CD8-positive, alpha-beta memory T cell (primary cell): Measurements from ENCODE around the gene RPS27A. TPM values are rescaled to one million over a fixed set of nuclear protein-coding genes. Genes with fewer than 3 reads are reported as not detected.
"Not testable (repeated sequence)": the region's sequence is repeated elsewhere in the genome, so short reads cannot be mapped to it uniquely, and the experiment has no call there.

Source experiments
- CTCF ChIA-PET: fragments of 350-600 bp; sonication (Branson Sonifier 250); formaldehyde crosslinking; loops from one replicate; lab custom pipeline; 2021; ENCODE audit warnings: antibody characterized with exemption; lab: Charles Lee
- POLR2A ChIA-PET: fragments of 350-600 bp; sonication (Branson Sonifier 250); formaldehyde crosslinking; loops from one replicate; lab custom pipeline; 2021; ENCODE audit warnings: antibody characterized with exemption; lab: Charles Lee
- DNase-seq, 5 donors: peaks; one replicate each; pipeline versions ENCODE4 v3.0.0 to v3.0.0-alpha.2; 2020 to 2022; ENCODE audit warnings: mixed read lengths in 1 of 5
- H3K27ac ChIP-seq: one replicate; pipeline ENCODE4 v1.7.0; 2013; ENCODE audit warnings: low read depth, mild to moderate bottlenecking, low read length, moderate library complexity
- H3K27me3 ChIP-seq: 2 replicates; pipeline ENCODE4 v1.7.0; 2013; ENCODE audit warnings: low read length, mild to moderate bottlenecking; ENCODE audit not compliant: insufficient read depth, poor library complexity, severe bottlenecking
- H3K36me3 ChIP-seq: 2 replicates; pipeline ENCODE4 v1.7.0; 2013; ENCODE audit warnings: mild to moderate bottlenecking, low read length, moderate library complexity; ENCODE audit not compliant: insufficient read depth
- H3K4me1 ChIP-seq: 2 replicates; pipeline ENCODE4 v1.7.0; 2013; ENCODE audit warnings: mild to moderate bottlenecking, low read length, moderate library complexity; ENCODE audit not compliant: insufficient read depth
- H3K4me3 ChIP-seq: 2 replicates; pipeline ENCODE4 v1.7.0; 2013; ENCODE audit warnings: mild to moderate bottlenecking, low read length
- H3K9me3 ChIP-seq: 2 replicates; pipeline ENCODE4 v1.7.0; 2013; ENCODE audit warnings: mild to moderate bottlenecking, low read length
- H3K27ac Mint-ChIP-seq, 8 donors: one replicate each; pipeline ENCODE4 v1.8.0; 2020 to 2021; ENCODE audit warnings: mixed read lengths in 8 of 8, mild to moderate bottlenecking in 6 of 8, inconsistent platforms in 3 of 8, moderate library complexity in 3 of 8
- H3K27me3 Mint-ChIP-seq, 2 donors: one replicate each; pipeline ENCODE4 v1.8.0; 2020 to 2021; ENCODE audit warnings: mixed read lengths in 2 of 2, mild to moderate bottlenecking in 1 of 2, moderate library complexity in 1 of 2
- H3K36me3 Mint-ChIP-seq, 3 donors: one replicate each; pipeline ENCODE4 v1.8.0; 2020 to 2021; ENCODE audit warnings: mixed read lengths in 3 of 3, inconsistent platforms in 1 of 3, mild to moderate bottlenecking in 1 of 3
- H3K4me1 Mint-ChIP-seq, 3 donors: one replicate each; pipeline ENCODE4 v1.8.0; 2020 to 2021; ENCODE audit warnings: mixed read lengths in 3 of 3, inconsistent platforms in 1 of 3, mild to moderate bottlenecking in 1 of 3
- H3K4me3 Mint-ChIP-seq, 7 donors: one replicate each; pipeline ENCODE4 v1.8.0; 2020 to 2021; ENCODE audit warnings: mixed read lengths in 7 of 7, mild to moderate bottlenecking in 6 of 7, moderate library complexity in 4 of 7, inconsistent platforms in 2 of 7
- H3K9me3 Mint-ChIP-seq, 5 donors: one replicate each; pipeline ENCODE4 v1.8.0; 2020 to 2022; ENCODE audit warnings: mixed read lengths in 5 of 5, mild to moderate bottlenecking in 3 of 5, moderate library complexity in 2 of 5, inconsistent platforms in 1 of 5
- polyA plus RNA-seq: library from polyadenylated mRNA; unstranded; fragments of 300-500 nt; fragmentation: Illumina TruSeq; gene quantifications from one replicate; pipeline ENCODE4 v1.2.3, GENCODE V29; 2021
- total RNA-seq, 2 experiments: library from RNA; stranded (reverse); gene quantifications; one replicate each; pipeline ENCODE4 v1.2.3, GENCODE V29; 2021

The RPS27A gene
- 1,000 to 10,000 TPM; 1,155 to 1,172 TPM for total RNA-seq
- polyA plus RNA-seq: 3,070 TPM

DNA sequence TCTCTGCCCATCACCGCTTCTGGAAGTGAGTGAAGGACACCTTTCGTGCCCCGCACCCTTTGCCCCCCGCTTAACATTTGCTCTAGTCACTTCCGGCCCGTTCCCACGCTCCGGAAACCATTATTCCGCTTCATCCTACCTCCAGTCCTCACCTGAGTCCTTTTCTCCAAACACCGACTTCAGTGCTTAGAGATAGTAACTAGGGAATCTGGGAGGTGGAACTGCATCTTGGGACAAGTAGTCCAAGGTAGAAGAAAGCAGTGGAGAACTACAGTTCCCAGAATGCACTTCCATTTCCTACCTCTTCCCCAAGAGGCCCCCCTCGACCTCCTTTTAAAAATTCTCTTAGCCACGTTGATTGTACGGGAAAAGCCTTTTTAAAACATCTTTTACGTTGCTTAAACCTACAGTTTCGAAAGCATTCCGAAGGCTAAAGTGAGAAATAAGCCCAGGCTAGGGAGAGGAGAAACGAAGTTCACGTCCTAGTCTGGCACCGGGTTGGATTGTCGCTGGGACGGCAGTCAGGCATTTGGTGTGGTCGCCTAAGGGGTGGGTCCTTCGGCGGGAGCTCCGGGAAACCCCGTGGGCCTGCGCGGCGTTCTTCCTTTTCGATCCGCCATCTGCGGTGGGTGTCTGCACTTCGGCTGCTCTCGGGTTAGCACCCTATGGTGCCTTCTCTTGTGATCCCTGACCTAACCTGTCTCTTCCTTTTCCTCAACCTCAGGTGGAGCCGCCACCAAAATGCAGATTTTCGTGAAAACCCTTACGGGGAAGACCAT is at the start of gene RPS27A, which contains the start of gene CLHC1:
TSS of gene RPS27A (plus strand) at position 605 of the 779 bp plus-strand sequence. CDS start at position 742, 137 bp downstream.
TSS of gene CLHC1 (minus strand) at position 210 of the 779 bp plus-strand sequence. CDS start 9,882 bp downstream, outside the sequence.
- peak; percentile 90 to 95 (median 93) for DNase-seq
- Mint-ChIP-seq H3K4me1 (peaks cover 56 to 76% (median 71%) of the 10 kb centered on the region in 3 donors), H3K27me3 (peaks cover 0 to 2% of the 10 kb centered on the region in 2 donors), H3K36me3 (peaks cover 3 to 54% (median 11%) of the 10 kb centered on the region in 3 donors), H3K9me3 (no peaks in the 10 kb centered on the region), H3K4me3 (peak within 1 kb of the TSS; percentile 99 to 100 (median 100)), H3K27ac (peak within 1 kb of the TSS; percentile 97 to 99 (median 98))
- no peaks in the 10 kb centered on the region for H3K9me3 ChIP-seq
- H3K27me3 ChIP-seq: no peaks in the 10 kb centered on the region
- H3K4me1 ChIP-seq: peaks cover 49% of the 10 kb centered on the region
- H3K4me3 ChIP-seq: peak within 1 kb of the TSS; percentile 99
- peaks cover 24% of the 10 kb centered on the region for H3K36me3 ChIP-seq
- CTCF ChIA-PET: interaction anchor here (0.9 to 1.0 kb wide), 2 partner anchors 8 to 12 kb away, joined by 4 to 6 read pairs; no protein-coding TSS in a partner anchor
- POLR2A ChIA-PET: interaction anchor here (0.5 to 1.5 kb wide), 14 partner anchors 9 to 1441 kb away, joined by 3 to 28 read pairs (median 4); partner anchors contain the start of genes CCDC88A, CFAP36, PPP4R3B and RTN4
- peak within 1 kb of the TSS; percentile 91 for H3K27ac ChIP-seq

DNA sequence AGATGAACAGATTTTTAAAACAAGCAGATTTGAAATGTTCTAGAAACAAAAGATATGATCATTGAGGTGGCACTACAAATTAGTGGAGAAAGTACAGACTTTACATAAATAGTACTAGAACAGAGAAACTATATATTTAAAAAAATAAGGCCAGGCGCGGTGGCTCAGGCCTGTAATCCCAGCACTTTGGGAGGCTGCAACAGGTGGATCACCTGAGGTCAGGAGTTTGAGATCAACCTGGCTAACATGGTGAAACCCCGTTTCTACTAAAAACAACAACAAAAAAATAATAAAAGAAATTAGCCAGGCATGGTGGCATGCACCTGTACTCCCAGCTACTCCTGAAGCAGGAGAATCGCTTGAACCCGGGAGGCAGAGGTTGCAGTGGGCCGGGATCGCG is 45.7 kb upstream of the RPS27A start:
- H3K27ac Mint-ChIP-seq, H3K27me3 ChIP-seq, H3K27me3 Mint-ChIP-seq, H3K9me3 ChIP-seq, CTCF ChIA-PET, H3K36me3 ChIP-seq, H3K27ac ChIP-seq, DNase-seq, H3K4me3 Mint-ChIP-seq, H3K4me3 ChIP-seq, H3K4me1 ChIP-seq, H3K9me3 Mint-ChIP-seq, H3K4me1 Mint-ChIP-seq, POLR2A ChIA-PET: not testable (repeated sequence)
- peaks cover 7 to 21% (median 19%) of the 10 kb centered on the region in 3 donors for H3K36me3 Mint-ChIP-seq

DNA sequence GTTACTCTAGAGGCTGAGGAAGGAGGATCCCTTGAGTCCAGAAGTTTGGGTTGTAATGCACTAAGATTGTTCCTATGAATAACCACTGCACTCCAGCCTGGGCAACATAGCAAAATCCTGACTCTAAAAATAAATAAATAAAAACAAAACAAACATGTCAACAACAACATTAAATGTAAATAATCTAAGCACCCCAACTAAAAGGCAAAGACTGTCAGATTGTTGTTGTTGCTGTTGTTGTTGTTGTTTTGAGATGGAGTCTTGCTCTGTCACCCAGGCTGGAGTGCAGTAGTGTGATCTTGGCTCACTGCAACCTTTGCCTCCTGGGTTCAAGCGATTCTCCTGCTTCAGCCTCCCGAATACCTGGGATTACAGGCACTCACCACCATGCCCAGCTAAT is 40.6 kb upstream of the RPS27A start:
- H3K36me3 ChIP-seq, H3K27ac Mint-ChIP-seq, H3K27ac ChIP-seq, H3K9me3 ChIP-seq, H3K27me3 ChIP-seq, H3K4me3 Mint-ChIP-seq, POLR2A ChIA-PET, H3K4me1 ChIP-seq, CTCF ChIA-PET, H3K9me3 Mint-ChIP-seq, H3K27me3 Mint-ChIP-seq, H3K4me3 ChIP-seq, H3K4me1 Mint-ChIP-seq, DNase-seq: not testable (repeated sequence)
- peaks cover 11 to 32% (median 31%) of the 10 kb centered on the region in 3 donors for H3K36me3 Mint-ChIP-seq

DNA sequence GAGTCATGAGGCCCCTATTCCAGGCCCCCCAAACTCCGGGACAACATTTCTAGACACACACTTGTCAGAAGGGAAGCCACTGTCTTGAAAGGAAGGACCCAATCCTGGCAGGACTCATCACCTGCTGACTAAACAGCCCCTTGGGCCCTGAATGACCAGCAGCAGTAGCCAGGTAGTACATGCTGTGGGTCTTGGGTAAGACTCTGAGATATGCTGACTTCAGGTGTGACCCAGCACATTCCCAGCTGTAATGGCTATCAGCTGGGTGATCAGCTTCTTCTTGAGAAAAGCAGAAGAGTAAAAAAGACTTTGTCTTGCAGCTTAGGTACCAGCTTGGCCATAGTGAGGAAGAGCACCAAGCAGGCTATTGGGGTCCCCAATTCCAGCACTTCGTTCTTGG is 36.0 kb upstream of the RPS27A start:
- no peaks in the 10 kb centered on the region for H3K4me1 Mint-ChIP-seq
- DNase-seq: no peak
- Histone ChIP-seq H3K9me3 (no peaks in the 10 kb centered on the region), H3K27ac (no peak overlapping the region), H3K4me3 (no peak overlapping the region), H3K36me3 (no peaks in the 10 kb centered on the region), H3K4me1 (no peaks in the 10 kb centered on the region), H3K27me3 (no peaks in the 10 kb centered on the region)
- peaks cover 11 to 27% (median 16%) of the 10 kb centered on the region in 5 donors for H3K9me3 Mint-ChIP-seq
- peaks cover 21 to 51% (median 49%) of the 10 kb centered on the region in 3 donors for H3K36me3 Mint-ChIP-seq
- no peak overlapping the region for H3K4me3 Mint-ChIP-seq
- ChIA-PET POLR2A (no interaction called here), CTCF (no interaction called here)
- H3K27ac Mint-ChIP-seq: no peak overlapping the region
- H3K27me3 Mint-ChIP-seq: peaks cover 0 to 4% of the 10 kb centered on the region in 2 donors

DNA sequence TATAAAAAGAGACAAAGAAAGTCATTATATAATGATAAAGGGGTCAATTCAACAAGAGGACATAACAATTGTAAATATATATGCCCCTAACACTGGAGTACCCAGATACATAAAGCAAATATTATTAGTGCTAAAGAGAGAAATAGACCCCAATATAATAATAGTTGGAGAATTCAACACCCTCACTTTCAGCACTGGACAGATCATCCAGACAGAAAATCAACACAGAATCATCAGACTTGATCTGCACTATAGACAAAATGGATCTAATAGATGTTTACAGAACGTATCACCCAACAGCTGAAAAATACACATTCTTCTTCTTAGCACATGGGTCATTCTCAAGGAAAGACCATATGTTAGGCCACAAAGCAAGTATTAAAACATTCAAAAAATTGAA is 32.1 kb upstream of the RPS27A start:
- Mint-ChIP-seq H3K4me1 (no peaks in the 10 kb centered on the region), H3K4me3 (no peak overlapping the region), H3K27ac (no peak overlapping the region), H3K27me3 (peaks cover 0 to 4% of the 10 kb centered on the region in 2 donors), H3K9me3 (peaks cover 13 to 33% (median 23%) of the 10 kb centered on the region in 5 donors), H3K36me3 (peaks cover 27 to 67% (median 62%) of the 10 kb centered on the region in 3 donors)
- H3K27ac ChIP-seq: no peak overlapping the region
- no peaks in the 10 kb centered on the region for H3K4me1 ChIP-seq
- ChIA-PET POLR2A (no interaction called here), CTCF (no interaction called here)
- no peaks in the 10 kb centered on the region for H3K9me3 ChIP-seq
- no peaks in the 10 kb centered on the region for H3K36me3 ChIP-seq
- no peaks in the 10 kb centered on the region for H3K27me3 ChIP-seq
- DNase-seq: no peak
- H3K4me3 ChIP-seq: no peak overlapping the region

DNA sequence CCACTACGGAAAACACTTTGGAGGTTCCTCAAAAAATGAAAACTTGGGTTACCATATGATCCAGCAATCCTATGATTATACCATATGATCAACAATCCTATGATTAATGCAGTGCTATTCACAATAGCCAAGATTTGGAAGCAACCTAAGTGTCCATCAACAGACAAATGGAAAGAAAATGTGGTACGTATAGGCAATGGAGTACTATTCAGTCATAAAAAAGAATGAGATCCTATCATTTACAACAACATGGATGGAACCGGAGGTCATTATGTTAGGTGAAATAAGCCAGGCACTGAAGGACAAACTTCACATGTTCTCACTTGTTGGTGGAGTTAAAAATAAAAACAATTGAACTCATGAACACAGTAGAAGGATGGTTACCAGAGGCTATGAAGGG is 28.0 kb upstream of the RPS27A start:
- no peak overlapping the region for H3K27ac ChIP-seq
- no peaks in the 10 kb centered on the region for H3K4me1 Mint-ChIP-seq
- POLR2A ChIA-PET: no interaction called here
- no peak for DNase-seq
- H3K9me3 Mint-ChIP-seq: peaks cover 11 to 22% (median 18%) of the 10 kb centered on the region in 5 donors
- CTCF ChIA-PET: no interaction called here
- no peak overlapping the region for H3K4me3 Mint-ChIP-seq
- H3K4me1 ChIP-seq: no peaks in the 10 kb centered on the region
- no peaks in the 10 kb centered on the region for H3K27me3 ChIP-seq
- no peaks in the 10 kb centered on the region for H3K36me3 ChIP-seq
- H3K36me3 Mint-ChIP-seq: peaks cover 16 to 44% (median 39%) of the 10 kb centered on the region in 3 donors
- no peaks in the 10 kb centered on the region for H3K9me3 ChIP-seq
- H3K27ac Mint-ChIP-seq: no peak overlapping the region
- no peak overlapping the region for H3K4me3 ChIP-seq
- H3K27me3 Mint-ChIP-seq: peaks cover 0 to 1% of the 10 kb centered on the region in 2 donors

DNA sequence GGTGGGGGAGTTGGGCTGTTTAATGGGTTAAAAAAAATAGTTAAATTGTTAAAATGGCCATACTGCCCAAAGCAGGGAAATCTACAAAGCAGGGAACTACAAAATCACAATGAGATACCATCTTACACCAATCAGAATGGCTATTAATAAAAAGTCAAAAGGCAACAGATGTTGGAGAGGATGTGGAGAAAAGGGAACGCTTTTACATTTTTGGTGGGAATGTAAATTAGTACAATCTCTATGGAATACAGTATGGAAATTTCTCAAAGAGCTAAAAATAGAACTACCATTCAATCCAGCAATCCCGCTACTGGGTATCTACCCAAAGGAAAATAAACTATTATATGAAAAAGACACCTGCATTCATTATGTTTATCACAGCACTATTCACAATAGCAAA is 27.5 kb upstream of the RPS27A start:
- H3K36me3 Mint-ChIP-seq: peaks cover 12 to 41% (median 37%) of the 10 kb centered on the region in 3 donors
- Histone ChIP-seq H3K4me3 (no peak overlapping the region), H3K27me3 (no peaks in the 10 kb centered on the region), H3K9me3 (no peaks in the 10 kb centered on the region), H3K36me3 (no peaks in the 10 kb centered on the region), H3K4me1 (no peaks in the 10 kb centered on the region), H3K27ac (no peak overlapping the region)
- H3K4me3 Mint-ChIP-seq: no peak overlapping the region
- ChIA-PET POLR2A (no interaction called here), CTCF (no interaction called here)
- H3K9me3 Mint-ChIP-seq: peaks cover 8 to 20% (median 15%) of the 10 kb centered on the region in 5 donors
- no peaks in the 10 kb centered on the region for H3K4me1 Mint-ChIP-seq
- no peaks in the 10 kb centered on the region for H3K27me3 Mint-ChIP-seq
- H3K27ac Mint-ChIP-seq: no peak overlapping the region
- DNase-seq: no peak

DNA sequence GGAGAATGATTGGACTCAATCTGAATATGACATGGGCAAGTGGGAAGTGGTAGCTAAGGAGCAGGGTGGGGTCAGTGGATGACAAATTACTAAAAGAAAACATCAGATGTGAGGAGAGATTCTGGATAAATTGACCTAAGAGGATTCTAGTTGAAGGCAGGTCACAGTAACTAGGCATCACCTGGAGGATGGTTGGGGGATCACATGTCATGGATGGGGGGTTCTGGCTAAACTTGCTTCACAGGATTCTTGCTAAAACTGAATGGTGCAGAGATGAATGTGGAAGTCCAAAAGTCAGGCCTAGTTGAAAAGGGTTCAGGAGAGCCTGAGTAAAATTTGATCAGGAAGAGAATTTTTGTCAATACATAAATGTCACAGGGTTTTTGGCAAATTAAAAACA is 18.7 kb upstream of the RPS27A start:
- H3K27ac ChIP-seq: no peak overlapping the region
- ChIA-PET CTCF (no interaction called here), POLR2A (interaction anchor here (0.8 kb wide), 1 partner anchor 9 kb away, joined by 3 read pairs; no protein-coding TSS in a partner anchor)
- no peaks in the 10 kb centered on the region for H3K9me3 ChIP-seq
- Mint-ChIP-seq H3K36me3 (no peaks in the 10 kb centered on the region), H3K4me1 (no peaks in the 10 kb centered on the region), H3K4me3 (no peak overlapping the region), H3K27me3 (no peaks in the 10 kb centered on the region), H3K9me3 (no peaks in the 10 kb centered on the region), H3K27ac (no peak overlapping the region)
- no peak overlapping the region for H3K4me3 ChIP-seq
- no peak for DNase-seq
- no peaks in the 10 kb centered on the region for H3K4me1 ChIP-seq
- no peaks in the 10 kb centered on the region for H3K27me3 ChIP-seq
- no peaks in the 10 kb centered on the region for H3K36me3 ChIP-seq
